RWPE2 (cell line): ENCODE measurements around the gene SLCO3A1.

ENCODE experiments used
- ATAC-seq: fragments of 200-7000 bp; cut with Tn5 transposase; 3 replicates; pipeline ENCODE4 v1.9.1; 2021; ENCODE audit warnings: low read depth
- DNase-seq: peaks from one replicate; pipeline ENCODE4 v3.0.0-alpha.2; 2020; ENCODE audit warnings: low spot score
- H3K27ac ChIP-seq: fragments of 450-650 bp; 2 replicates; pipeline ENCODE4 v1.5.1; 2017; ENCODE audit warnings: mild to moderate bottlenecking; ENCODE audit not compliant: poor library complexity, severe bottlenecking
- H3K27me3 ChIP-seq: fragments of 250-450 bp; sonication (Bioruptor Pico); 2 replicates; pipeline ENCODE4 v1.5.1; 2021; ENCODE audit warnings: mild to moderate bottlenecking, moderate library complexity; ENCODE audit not compliant: insufficient read depth, poor library complexity, severe bottlenecking
- H3K36me3 ChIP-seq: fragments of 250-450 bp; sonication (Bioruptor Pico); 2 replicates; pipeline ENCODE4 v1.5.1; 2020; ENCODE audit warnings: low read depth, mild to moderate bottlenecking, moderate library complexity
- H3K4me1 ChIP-seq: fragments of 250-450 bp; sonication (Bioruptor Pico); 2 replicates; pipeline ENCODE4 v1.5.1; 2021; ENCODE audit warnings: mild to moderate bottlenecking, moderate library complexity; ENCODE audit not compliant: insufficient read depth, poor library complexity, severe bottlenecking
- H3K4me3 ChIP-seq: fragments of 250-450 bp; sonication (Bioruptor Pico); 2 replicates; pipeline ENCODE4 v1.5.1; 2021; ENCODE audit warnings: mild to moderate bottlenecking, moderate library complexity; ENCODE audit not compliant: severe bottlenecking
- H3K9me3 ChIP-seq: fragments of 250-450 bp; sonication (Bioruptor Pico); 2 replicates; pipeline ENCODE4 v1.5.1; 2021; ENCODE audit warnings: mild to moderate bottlenecking, moderate library complexity; ENCODE audit not compliant: severe bottlenecking
- TF ChIP-seq, protein P1 (sequence below): fragments of 450-650 bp; IDR thresholded peaks from one replicate; pipeline ENCODE4 v1.5.1; 2017; ENCODE audit warnings: mild to moderate bottlenecking, moderate library complexity; ENCODE audit not compliant: poor library complexity, severe bottlenecking

The SLCO3A1 gene

DNA sequence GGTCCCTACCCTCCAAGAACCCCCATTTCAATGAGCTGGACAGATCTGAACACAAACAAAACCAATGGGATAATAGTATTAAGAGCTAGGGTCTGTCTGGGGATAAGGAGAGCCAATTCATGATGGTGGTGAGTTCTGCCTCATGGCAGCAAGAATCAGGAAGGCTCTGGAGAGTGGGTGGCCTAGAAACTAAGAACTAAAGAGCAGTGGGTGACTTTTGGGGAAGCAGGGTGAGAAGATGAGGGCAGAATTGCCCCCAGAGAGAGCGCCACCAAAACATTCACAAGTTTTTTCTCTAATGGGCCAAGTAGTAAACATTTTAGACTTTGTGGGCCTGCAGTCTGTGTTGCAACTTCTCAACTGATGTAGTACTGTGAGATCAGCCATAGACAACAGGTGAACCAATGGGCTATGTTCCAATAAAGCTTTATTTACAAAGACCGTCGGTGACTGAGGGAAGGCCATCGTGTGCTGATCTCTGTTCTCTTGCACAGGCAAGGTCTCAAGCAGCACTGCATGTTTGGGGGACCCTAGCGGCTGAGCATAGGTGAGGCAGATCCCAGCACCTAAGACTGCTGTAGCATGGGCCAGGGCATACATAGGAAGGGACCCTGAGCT lies 314.7 kb downstream of the SLCO3A1 start:
- H3K9me3 ChIP-seq, result no peaks in the 10 kb centered on the region
- no peak overlapping the region for H3K27ac ChIP-seq
- H3K4me3 ChIP-seq, result no peak overlapping the region
- no peaks in the 10 kb centered on the region for H3K27me3 ChIP-seq
- no peaks in the 10 kb centered on the region for H3K4me1 ChIP-seq
- ATAC-seq, result no peak
- no peak for DNase-seq
- H3K36me3 ChIP-seq, result no peaks in the 10 kb centered on the region; the same call in 1 of the 2 replicates
- TF ChIP-seq, protein P1, sequence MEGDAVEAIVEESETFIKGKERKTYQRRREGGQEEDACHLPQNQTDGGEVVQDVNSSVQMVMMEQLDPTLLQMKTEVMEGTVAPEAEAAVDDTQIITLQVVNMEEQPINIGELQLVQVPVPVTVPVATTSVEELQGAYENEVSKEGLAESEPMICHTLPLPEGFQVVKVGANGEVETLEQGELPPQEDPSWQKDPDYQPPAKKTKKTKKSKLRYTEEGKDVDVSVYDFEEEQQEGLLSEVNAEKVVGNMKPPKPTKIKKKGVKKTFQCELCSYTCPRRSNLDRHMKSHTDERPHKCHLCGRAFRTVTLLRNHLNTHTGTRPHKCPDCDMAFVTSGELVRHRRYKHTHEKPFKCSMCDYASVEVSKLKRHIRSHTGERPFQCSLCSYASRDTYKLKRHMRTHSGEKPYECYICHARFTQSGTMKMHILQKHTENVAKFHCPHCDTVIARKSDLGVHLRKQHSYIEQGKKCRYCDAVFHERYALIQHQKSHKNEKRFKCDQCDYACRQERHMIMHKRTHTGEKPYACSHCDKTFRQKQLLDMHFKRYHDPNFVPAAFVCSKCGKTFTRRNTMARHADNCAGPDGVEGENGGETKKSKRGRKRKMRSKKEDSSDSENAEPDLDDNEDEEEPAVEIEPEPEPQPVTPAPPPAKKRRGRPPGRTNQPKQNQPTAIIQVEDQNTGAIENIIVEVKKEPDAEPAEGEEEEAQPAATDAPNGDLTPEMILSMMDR, result no peak

DNA sequence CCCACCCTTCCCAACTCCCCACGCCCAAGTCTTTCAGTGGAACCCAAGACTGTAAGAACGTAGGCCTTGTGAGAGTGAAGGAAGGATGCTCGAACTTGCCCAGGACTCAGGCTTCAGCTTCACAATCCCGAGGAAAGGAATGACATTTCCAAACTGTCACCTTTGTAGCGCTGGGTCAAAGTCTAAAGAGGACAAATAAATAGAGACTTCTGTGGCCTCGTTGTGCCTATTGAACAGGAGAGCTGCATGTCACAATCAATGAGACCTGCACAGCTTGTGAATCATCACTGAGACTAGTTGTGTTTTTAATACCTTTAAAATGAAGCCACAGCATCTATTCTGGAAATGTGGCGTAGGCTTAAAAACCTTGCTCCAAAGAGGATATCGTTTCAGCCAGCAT lies 317.4 kb downstream of the SLCO3A1 start:
- H3K36me3 ChIP-seq, result no peaks in the 10 kb centered on the region
- no peaks in the 10 kb centered on the region for H3K27me3 ChIP-seq
- TF ChIP-seq, protein P1, result no peak
- H3K4me3 ChIP-seq, result no peak overlapping the region
- H3K4me1 ChIP-seq, result no peaks in the 10 kb centered on the region
- ATAC-seq (no peak), DNase-seq (no peak)
- H3K27ac ChIP-seq, result no peak overlapping the region
- H3K9me3 ChIP-seq, result no peaks in the 10 kb centered on the region

DNA sequence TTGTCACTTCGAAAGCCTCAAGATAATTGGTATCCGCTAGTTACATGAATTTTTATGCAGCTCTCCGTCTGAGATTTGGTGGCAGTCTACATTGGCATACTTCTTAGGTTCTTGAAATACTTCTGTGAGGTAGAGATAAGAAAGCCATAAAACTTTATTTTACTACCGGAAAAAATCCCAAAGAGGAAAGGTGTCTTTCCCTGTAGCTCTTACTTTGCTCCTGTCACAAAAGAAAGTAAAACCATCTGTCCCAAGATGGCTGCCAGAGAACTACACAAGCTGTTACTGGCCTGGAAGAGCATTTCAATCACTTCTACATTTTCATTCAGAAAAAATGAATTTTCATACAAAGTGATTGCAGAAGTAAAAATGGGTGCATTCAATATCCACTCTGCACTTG lies 325.4 kb downstream of the SLCO3A1 start:
- TF ChIP-seq, protein P1, result no peak
- ATAC-seq (no peak), DNase-seq (no peak)
- Histone ChIP-seq H3K27me3 (peaks cover 7% of the 10 kb centered on the region), H3K4me3 (no peak overlapping the region), H3K9me3 (no peaks in the 10 kb centered on the region), H3K27ac (no peak overlapping the region), H3K4me1 (no peaks in the 10 kb centered on the region), H3K36me3 (no peaks in the 10 kb centered on the region)

DNA sequence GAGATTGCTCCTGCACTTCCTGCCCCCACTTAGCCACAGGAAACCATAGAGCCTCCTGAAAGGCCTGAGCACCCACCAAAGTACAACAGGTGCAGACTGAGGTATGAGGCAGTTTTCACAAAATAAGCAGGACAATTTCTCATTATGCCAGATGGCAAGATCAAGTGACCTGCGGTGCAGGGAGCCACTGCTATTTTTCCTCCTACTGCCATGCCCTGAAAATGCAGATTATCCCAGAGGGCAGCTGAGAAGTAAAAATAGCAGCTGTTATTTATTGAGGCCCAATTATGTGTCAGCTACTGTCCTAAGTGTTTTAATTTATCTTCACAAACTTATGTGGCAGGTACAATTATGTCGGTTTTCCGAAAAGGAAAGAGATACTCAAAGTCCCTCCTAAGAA lies 330.6 kb downstream of the SLCO3A1 start:
- DNase-seq (no peak), ATAC-seq (no peak)
- Histone ChIP-seq H3K4me1 (no peaks in the 10 kb centered on the region), H3K36me3 (no peaks in the 10 kb centered on the region), H3K27ac (no peak overlapping the region), H3K9me3 (no peaks in the 10 kb centered on the region), H3K27me3 (no peaks in the 10 kb centered on the region), H3K4me3 (no peak overlapping the region)
- TF ChIP-seq, protein P1, result no peak

DNA sequence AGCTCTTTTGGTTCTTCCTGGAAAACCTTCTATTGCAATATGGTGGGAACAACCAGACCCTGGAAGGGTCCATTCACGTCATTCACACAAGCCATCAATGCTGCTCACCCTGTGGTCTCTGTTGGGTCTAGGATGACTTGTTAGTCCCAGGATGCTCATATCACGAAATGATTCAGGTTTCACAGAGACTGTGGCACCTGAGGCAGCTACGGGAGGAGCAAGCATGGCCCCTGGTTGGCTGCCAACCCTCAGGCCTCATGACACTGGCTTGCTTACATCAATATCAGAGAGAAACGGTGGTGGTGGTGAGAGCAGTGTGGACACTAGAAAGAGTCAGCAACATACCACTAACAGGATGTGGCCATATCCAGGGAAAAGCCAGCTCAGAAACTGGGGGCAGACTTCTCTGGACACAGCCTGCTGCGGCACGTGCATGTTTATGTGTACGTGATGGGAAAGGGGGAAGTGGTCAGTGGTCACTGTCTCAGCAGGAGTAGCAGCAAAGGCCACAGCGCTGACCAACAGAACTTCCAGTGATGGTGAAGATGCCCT lies 331.2 kb downstream of the SLCO3A1 start:
- Histone ChIP-seq H3K27me3 (no peaks in the 10 kb centered on the region), H3K36me3 (no peaks in the 10 kb centered on the region), H3K27ac (no peak overlapping the region), H3K4me3 (no peak overlapping the region), H3K4me1 (no peaks in the 10 kb centered on the region), H3K9me3 (no peaks in the 10 kb centered on the region)
- no peak for ATAC-seq
- TF ChIP-seq, protein P1, result no peak
- DNase-seq, result no peak
